ENCODE measurements around the gene THSD7B. TPM values are rescaled to one million over a fixed set of nuclear protein-coding genes. Genes with fewer than 3 reads are reported as not detected.
"Not testable (repeated sequence)": the region's sequence is repeated elsewhere in the genome, so short reads cannot be mapped to it uniquely, and the experiment has no call there.

THSD7B gene
- total RNA-seq, 4 donors from 2014 or later, result under 0.01 to 0.29 (median 0.03) TPM

DNA sequence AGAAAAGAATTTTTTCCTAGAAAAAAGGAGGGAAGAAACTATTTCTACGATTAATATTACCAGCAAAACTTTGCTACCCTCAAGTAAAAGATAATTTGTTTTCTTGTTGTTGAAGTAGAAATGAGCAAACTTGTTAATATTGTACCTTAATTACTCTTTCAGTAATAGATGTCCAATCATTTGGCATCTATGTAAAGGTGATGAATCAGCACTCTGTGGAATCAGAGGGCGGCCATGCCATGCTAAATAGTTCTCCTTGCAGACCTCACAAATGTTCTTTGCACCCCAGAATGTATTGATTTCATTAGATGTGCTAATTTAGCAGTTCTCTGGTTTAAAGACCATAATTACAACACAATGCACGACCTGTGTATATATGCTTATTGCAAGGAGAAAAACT lies 29.1 kb upstream of the THSD7B start:
- intact Hi-C loops (cut with DNase I), result no loop called here
- H3K4me1 ChIP-seq, result no peaks in the 10 kb centered on the region
- no peak overlapping the region for H3K27ac ChIP-seq (replicated peaks in 1 of 4)
- no peaks in the 10 kb centered on the region for H3K9me3 ChIP-seq
- H3K36me3 ChIP-seq, result no peaks in the 10 kb centered on the region
- H3K4me3 ChIP-seq, result no peak overlapping the region
- 79% methylated on average over 3 of the region's 3 CpGs for WGBS
- no peak for DNase-seq (ENCODE audit: extremely low spot score)
- TF ChIP-seq, protein P1, sequence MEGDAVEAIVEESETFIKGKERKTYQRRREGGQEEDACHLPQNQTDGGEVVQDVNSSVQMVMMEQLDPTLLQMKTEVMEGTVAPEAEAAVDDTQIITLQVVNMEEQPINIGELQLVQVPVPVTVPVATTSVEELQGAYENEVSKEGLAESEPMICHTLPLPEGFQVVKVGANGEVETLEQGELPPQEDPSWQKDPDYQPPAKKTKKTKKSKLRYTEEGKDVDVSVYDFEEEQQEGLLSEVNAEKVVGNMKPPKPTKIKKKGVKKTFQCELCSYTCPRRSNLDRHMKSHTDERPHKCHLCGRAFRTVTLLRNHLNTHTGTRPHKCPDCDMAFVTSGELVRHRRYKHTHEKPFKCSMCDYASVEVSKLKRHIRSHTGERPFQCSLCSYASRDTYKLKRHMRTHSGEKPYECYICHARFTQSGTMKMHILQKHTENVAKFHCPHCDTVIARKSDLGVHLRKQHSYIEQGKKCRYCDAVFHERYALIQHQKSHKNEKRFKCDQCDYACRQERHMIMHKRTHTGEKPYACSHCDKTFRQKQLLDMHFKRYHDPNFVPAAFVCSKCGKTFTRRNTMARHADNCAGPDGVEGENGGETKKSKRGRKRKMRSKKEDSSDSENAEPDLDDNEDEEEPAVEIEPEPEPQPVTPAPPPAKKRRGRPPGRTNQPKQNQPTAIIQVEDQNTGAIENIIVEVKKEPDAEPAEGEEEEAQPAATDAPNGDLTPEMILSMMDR (IDR thresholded peaks at IDR 0.05), result no peak
- no peak for TF ChIP-seq POLR2A (IDR thresholded peaks at IDR 0.05; ENCODE audit: low read depth)
- no peak for TF ChIP-seq EP300 (IDR thresholded peaks at IDR 0.05)
- TF ChIP-seq POLR2AphosphoS5 (IDR thresholded peaks at IDR 0.05), result no peak
- no peaks in the 10 kb centered on the region for H3K27me3 ChIP-seq

DNA sequence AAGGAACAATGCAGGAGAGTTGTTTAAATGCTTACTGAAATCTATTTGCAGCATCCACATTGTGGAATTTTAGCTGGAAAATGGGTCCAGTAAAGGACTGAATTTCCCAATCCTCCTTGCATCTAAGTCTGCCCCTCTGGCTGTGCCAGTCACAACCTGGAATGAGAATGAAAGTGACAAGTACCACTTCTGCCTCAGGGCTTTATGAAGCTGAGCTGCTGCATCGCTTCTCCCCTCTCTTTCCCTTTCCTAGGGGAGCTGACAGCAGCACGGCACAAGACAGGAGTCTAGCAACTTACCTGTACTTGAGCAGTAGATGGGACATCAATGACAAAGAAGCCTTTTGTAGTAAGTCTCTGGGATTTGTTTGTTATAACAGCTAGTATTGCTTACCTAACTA lies 27.3 kb upstream of the THSD7B start:
- Histone ChIP-seq H3K4me3 (no peak overlapping the region), H3K36me3 (no peaks in the 10 kb centered on the region), H3K27me3 (no peaks in the 10 kb centered on the region), H3K9me3 (no peaks in the 10 kb centered on the region), H3K4me1 (no peaks in the 10 kb centered on the region), H3K27ac (replicated peaks in 1 of 4) (no peak overlapping the region)
- 47% methylated on average over 2 of the region's 2 CpGs for WGBS
- intact Hi-C loops (cut with DNase I), result no loop called here
- no peak for DNase-seq (ENCODE audit: extremely low spot score)
- TF ChIP-seq POLR2AphosphoS5 (IDR thresholded peaks at IDR 0.05), result no peak
- TF ChIP-seq EP300 (IDR thresholded peaks at IDR 0.05), result no peak
- TF ChIP-seq, protein P1 (IDR thresholded peaks at IDR 0.05), result no peak
- TF ChIP-seq POLR2A (IDR thresholded peaks at IDR 0.05; ENCODE audit: low read depth), result no peak

GRCh38 chr2:136741471-136741870 lies 23.9 kb upstream of the THSD7B start:
- 42% methylated on average over 2 of the region's 2 CpGs for WGBS
- Histone ChIP-seq H3K4me1 (no peaks in the 10 kb centered on the region), H3K9me3 (no peaks in the 10 kb centered on the region), H3K36me3 (no peaks in the 10 kb centered on the region), H3K4me3 (no peak overlapping the region), H3K27ac (replicated peaks in 1 of 4) (no peak overlapping the region), H3K27me3 (no peaks in the 10 kb centered on the region)
- intact Hi-C loops (cut with DNase I), result no loop called here
- TF ChIP-seq POLR2A (IDR thresholded peaks at IDR 0.05; ENCODE audit: low read depth) (no peak), POLR2AphosphoS5 (IDR thresholded peaks at IDR 0.05) (no peak), EP300 (IDR thresholded peaks at IDR 0.05) (no peak)
- TF ChIP-seq, protein P1 (IDR thresholded peaks at IDR 0.05), result no peak
- DNase-seq (ENCODE audit: extremely low spot score), result no peak

DNA sequence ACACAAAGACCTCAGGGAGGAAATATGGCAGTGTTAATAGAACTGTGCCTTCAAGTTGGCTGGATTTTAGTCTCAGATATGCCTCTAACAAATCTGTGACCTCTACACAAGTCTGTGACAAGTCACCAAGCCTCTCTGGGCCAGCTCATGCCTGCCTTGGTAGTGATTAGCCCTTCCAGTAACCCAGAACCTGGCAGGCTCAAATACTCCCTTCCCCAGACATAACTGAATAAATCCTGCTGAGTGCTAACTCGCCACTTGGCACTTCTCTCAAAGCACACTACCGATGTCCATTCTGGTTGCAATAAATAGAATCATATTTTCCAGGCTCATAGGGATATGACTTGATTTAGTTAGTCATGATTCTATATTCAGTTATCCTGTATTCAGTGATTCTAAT lies 15.3 kb upstream of the THSD7B start:
- Histone ChIP-seq H3K27me3 (no peaks in the 10 kb centered on the region), H3K9me3 (no peaks in the 10 kb centered on the region), H3K27ac (replicated peaks in 1 of 4) (no peak overlapping the region), H3K36me3 (no peaks in the 10 kb centered on the region), H3K4me3 (no peak overlapping the region), H3K4me1 (no peaks in the 10 kb centered on the region)
- no peak for DNase-seq (ENCODE audit: extremely low spot score)
- WGBS, result 56% methylated on average over 2 of the region's 2 CpGs
- TF ChIP-seq POLR2A (IDR thresholded peaks at IDR 0.05; ENCODE audit: low read depth) (no peak), POLR2AphosphoS5 (IDR thresholded peaks at IDR 0.05) (no peak), EP300 (IDR thresholded peaks at IDR 0.05) (no peak)
- TF ChIP-seq, protein P1 (IDR thresholded peaks at IDR 0.05), result no peak
- intact Hi-C loops (cut with DNase I), result no loop called here

DNA sequence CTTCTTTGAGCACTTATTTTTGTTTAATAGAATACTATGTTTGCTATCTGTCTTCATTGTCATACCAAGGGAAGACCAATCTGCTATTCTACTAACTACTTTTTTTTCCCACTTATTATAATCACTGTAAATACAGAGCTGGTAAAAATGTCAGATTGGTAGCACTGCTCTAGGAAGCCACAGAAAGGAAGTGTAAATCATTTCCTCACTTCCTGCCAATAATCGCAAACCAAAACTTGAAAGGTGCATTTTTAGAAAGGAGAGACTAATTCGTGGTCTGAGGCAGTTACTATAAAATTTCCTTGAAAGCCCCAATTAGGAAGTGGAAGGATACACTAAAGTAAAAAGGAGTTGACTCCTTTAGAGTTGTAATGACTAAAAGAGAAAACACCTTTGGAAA lies 13.9 kb upstream of the THSD7B start:
- Histone ChIP-seq H3K36me3 (no peaks in the 10 kb centered on the region), H3K9me3 (no peaks in the 10 kb centered on the region), H3K27me3 (no peaks in the 10 kb centered on the region), H3K27ac (replicated peaks in 1 of 4) (no peak overlapping the region), H3K4me1 (no peaks in the 10 kb centered on the region), H3K4me3 (no peak overlapping the region)
- no peak for DNase-seq (ENCODE audit: extremely low spot score)
- WGBS, result 65% methylated on average over 2 of the region's 2 CpGs
- TF ChIP-seq POLR2A (IDR thresholded peaks at IDR 0.05; ENCODE audit: low read depth) (no peak), POLR2AphosphoS5 (IDR thresholded peaks at IDR 0.05) (no peak)
- intact Hi-C loops (cut with DNase I), result no loop called here

GRCh38 chr2:136758504-136758903 lies 6.8 kb upstream of the THSD7B start:
- H3K27me3 ChIP-seq; DNase-seq (ENCODE audit: extremely low spot score); H3K4me3 ChIP-seq; intact Hi-C loops (cut with DNase I); H3K9me3 ChIP-seq; H3K27ac ChIP-seq (replicated peaks in 1 of 4); H3K4me1 ChIP-seq; H3K36me3 ChIP-seq: not testable (repeated sequence)
- WGBS, result 94% methylated on average over 10 of the region's 22 CpGs

All from esophagus muscularis mucosa (tissue), 4 donors.